ENCODE results near the gene NRCAM.

Gene NRCAM

DNA sequence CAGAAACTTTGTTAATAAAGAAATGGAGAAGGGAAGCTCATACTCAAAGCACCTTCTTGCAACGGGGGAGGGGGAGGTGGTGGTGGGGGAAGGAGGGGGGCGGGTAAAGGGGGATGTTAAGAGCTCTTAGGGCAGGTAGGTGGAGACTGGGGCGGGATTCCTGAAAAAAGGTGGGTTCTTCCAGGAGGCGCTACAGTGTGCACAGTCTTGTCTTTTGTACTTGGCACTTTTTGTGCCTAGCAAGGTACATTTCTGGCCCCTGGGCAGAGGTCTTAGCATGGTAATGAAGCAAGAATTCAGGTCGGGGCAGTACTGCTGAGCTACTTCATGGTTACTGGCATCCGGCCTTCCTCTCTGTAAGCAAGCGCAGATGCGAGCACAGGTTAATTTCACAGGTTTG lies 310.8 kb downstream of the NRCAM start:
- no peak for DNase-seq

DNA sequence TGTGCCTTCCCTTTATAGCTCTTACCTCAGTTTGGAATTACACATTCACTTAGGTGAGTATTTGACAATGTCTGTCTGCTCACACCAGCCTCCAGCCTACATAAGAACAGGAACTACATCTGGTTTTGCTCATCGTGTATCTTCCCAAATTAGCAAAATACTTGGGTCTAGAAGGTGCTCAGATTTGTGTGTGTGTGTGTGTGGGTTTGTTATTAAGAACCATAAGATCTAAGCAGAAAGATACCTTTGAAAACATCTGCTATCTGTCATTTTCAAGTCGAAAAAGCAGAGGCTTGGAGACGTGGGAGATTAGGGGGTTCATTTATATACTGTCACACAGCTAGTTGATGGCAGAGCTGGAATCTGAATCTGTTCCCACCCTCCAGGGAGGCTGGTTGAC lies 311.3 kb downstream of the NRCAM start:
- no peak for DNase-seq

DNA sequence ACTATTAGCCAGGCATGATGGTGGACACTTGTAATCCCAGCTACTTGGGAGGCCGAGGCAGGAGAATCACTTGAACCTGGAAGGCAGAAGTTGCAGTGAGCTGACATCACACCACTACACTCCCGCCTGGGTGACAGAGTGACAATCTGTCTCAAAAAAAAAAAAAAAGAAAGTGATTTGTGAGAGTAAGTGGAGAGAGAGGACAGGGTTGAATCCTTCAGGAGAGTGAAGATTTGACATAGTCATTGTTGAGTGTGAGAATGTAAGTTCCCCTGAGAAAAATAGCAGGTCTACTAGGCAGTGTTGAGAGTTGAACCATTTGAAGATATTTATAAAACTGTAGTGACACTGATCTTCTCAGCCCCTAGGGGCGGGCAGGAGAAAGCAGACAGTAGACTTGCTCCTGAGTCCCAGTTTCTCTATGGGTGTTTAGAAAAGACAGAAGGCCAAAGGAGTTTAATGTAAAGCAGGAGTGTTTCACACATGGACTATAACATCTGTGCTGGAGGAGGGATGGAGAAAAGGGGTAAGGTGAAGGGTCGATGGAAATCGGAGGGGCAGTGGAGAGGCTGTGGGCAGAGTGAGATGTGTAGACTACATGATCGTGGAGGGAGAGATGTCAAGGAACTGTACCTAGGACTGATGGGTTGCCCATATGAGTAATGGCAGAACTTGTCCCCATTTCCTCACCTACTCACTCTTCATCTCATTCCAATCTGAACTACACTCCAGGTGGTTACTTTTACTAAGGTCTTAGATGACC lies 312.4 kb downstream of the NRCAM start:
- no peak for DNase-seq

DNA sequence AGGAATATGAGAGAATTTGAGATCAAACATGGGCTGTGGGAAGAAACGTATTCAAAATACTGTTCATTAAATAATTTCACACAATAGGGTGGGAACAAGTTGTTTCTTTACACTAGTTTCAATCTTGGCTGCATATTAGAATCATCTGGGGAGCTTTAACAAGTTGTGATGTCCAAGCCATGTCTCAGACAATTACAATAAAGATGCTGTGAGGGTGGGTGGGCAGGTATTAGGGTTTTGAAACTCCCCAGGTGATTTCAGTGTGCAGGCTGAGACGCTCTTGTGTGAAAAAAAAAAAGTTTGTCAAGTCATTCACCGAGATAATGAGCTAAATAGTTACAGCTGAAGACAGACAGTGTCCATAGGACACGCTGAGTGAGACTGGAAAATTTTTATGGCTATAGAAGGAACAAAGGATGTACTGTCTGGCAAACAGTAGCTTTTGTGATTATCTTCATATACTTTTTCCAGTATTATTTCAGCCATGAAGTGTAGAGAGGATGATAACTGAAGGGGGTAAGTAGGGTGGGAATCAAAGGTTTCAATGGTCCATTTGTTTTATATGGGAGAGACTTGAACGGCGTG lies 313.5 kb downstream of the NRCAM start:
- peak; percentile 42 for DNase-seq

DNA sequence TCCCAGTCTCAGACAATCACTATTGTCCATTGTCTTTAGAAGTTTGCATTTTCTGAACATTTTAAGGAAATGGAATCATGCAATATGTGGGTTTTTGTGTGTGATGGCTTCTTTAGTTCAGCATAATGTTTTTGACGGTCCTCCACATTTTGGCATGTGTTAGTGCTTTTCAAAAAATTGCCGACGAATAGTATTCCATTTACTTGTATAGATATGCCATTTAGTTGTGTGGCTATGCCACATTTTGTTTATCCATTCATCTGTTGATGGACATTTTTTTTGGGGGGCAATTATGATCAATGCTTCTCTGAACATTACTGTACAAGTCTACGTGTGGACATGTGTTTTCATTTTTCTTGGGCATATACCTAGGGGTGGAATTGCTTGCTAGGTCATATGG lies 314.1 kb downstream of the NRCAM start:
- no peak for DNase-seq

DNA sequence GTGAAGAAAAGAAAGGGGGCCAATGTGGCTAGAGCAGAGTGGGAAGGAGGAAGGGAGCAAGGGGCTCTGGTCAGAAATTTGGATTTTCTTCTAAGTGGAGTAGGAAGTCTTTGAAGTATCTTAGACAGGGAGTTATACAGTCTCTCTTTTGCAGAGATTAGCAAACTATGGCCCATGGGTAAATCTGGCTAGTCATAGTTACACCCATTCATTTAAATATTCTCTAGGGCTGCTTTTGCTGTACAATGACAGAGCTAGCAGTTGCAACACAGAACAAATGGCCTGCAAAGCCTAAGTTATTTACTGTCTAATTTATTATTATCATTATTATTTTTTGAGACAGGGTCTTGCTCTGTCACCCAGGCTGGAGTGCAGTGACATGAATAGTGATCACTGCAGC lies 315.6 kb downstream of the NRCAM start:
- DNase-seq: no peak

DNA sequence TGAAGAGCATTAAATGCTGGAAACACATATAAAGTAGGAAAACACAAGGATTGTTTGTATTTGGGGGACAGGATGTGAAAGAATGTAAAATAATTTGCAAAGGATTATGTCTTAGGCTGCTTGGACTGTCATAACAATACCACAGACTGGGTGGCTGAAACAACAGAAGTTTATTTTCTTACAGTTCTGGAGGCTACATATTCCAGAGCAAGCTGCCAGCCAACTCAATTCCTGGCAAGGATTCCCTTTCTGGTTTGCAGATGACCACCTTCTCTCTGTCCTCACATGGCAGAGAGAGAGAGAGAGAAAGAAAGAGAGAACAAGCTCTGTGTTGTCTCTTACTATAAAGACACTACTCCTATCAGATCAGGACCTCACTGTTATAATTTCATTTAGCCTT lies 317.3 kb downstream of the NRCAM start:
- DNase-seq: no peak

DNA sequence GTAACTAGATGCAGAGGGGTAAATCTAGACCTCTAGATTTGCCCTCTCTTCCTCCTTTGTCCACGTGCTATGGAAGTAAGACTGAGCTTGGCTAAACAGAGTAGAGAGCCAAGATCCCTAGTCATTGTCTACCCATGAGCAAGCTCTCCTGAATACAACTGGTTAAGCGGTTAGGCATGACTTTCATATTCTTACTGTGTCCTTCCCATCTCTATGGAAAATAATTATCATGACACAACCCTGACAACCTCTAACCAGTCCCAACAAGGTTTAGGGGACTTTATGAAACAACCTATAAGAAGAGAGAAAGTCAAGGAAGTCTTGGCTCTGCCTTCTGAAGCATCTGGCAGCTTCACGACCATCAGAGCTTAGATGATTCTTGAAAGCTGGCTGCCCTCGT lies 318.2 kb downstream of the NRCAM start:
- no peak for DNase-seq

DNA sequence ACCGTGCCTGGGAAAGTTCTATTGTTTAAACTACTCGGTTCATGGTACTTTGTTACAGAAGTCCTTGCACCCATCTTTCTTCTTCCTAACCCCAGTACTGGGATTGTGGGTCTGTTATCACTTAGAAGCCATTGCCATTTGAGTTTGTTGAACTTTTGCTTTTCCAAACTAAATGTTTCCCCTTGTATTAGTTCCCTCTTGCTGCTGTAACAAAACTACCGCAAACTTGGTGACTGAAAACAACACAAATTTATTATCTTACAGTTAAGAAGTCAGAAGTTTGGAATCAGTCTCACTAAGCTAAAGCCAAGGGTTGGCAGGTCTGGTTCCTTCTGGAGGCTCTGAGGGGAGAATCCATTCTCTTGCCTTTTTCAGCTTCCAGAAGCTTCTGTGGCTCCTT lies 319.2 kb downstream of the NRCAM start:
- no peak for DNase-seq

DNA sequence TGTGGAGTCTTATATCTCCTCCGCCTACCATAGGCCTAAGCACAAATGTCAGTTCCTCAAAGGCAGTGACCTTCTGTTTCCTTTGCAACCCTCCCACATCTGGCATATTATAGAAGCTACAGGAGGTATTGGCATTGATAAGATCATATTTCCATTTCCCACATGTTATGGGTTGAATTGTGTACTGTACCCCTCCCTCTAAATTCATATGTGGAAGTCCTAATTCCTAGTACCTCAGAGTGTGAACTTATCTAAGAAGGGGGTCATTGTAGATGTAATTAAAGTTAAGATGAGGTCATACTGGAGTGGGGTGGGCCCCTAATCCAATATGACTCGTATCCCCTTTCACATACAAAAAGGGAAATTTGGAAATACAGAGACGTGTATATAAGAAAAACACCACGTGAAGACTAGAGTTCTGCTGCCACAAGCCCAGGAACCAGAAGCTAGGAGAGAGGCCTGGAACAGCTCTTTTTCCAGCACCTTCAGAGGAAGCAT lies 320.0 kb downstream of the NRCAM start:
- DNase-seq: no peak

DNA sequence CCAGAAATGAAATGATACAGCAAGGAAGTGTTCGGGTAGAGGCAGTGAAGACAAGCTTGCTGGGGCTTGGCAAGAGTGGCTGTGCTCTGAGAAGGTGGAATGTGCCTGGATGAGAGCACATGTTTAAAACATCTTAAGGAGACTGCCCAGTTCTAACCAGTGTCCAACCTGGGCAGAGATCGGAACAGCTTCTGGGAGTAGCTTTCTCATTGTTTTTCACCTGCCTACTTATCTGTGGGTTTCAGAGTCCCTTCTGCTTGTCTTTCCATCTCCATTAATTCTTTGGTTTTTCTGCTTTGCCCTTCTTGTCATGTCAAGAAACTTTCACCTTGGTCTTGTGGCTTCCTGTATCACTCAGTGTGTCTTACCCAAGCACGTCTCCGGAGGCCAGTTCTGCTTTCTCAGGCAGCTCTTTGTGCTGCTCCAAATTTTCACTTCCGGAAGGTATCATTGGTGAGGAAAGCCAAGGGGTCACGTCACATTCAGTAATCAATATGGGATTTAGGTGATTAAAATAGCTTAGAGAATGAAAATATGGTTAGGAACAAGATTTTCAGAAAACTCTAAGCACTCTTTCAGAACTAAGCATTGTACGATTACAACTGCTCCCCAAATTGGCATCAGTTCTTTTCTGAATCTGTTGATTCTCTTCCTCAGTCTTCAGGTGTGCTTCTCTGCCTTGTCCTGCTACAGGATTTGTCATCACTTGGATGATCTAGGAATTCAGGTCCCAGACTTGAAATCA lies 320.6 kb downstream of the NRCAM start:
- DNase-seq: no peak

DNA sequence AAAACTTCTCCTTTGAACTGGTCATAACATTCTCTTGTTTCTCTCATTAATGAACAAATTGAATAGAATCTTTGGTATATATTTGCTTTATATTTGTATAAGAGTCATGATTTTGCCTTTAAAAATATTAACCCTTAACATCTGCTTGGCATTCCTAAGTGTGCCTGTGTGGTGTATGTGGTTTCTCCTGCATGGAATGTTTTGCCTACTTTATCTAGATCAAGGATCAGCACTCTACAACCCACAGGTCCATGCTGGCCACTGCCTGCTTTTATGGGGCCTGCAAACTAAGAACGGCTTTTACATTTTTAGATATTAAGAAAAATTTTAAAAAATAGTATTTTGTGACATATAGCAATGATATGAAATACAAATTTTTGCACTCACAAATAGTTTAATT lies 321.8 kb downstream of the NRCAM start:
- no peak for DNase-seq

DNA sequence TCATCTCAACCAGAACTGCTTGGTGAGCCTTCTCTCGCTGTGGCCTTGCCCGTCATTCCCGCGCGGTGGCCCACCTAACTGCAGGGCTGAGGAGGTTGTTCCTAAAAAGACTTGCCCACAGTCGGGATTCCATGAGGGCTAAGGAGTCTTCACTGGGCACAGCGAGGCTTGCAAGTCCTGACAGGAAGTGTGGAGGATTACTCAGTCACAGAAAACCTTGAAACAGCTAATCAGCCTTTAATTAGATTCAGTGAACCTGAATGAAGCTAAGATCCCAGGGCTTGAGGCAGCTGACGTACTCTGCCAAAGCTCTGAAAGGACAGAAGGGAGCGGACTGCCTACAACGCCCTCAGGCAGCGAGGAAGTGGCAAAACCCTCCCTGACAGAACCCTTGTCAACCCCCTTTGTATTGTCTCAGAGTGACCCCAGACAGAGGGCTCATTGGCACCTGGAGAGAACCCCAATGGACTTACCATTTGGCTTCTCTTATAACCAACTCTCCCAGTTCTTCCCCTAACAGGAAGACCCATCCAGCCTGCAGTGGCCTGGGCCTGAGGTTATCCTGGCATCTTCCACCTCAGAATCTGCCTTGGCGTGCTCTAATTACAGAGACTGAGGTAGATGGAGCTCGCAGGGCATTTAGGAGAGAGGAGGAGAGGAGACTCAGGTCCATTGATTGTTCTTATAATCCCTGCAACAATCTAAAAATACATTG lies 323.5 kb downstream of the NRCAM start:
- DNase-seq: no peak

DNA sequence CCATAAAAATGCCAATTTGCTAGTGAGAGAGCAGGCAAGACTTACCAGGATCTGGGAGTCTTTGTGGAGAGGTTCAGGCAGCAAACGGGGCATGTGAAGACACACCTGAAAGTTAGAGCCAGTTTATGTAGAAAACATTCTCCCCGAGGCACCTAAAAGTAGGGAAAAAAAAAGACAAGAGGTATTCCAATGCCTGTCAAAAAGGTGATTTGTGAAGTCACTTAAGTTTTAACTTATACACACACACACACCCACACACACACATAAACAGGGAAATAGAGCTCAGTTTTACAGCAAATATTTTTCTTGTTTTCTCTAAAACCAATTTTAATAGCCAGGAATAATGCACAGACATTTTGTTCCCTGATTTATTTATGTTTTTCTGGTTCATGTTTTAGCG lies 326.0 kb downstream of the NRCAM start, which contains the start of gene LAMB4:
TSS of gene LAMB4 (minus strand) at position 101 of the 400 bp plus-strand sequence. CDS start 7,197 bp downstream, outside the sequence.
- no peak for DNase-seq

DNA sequence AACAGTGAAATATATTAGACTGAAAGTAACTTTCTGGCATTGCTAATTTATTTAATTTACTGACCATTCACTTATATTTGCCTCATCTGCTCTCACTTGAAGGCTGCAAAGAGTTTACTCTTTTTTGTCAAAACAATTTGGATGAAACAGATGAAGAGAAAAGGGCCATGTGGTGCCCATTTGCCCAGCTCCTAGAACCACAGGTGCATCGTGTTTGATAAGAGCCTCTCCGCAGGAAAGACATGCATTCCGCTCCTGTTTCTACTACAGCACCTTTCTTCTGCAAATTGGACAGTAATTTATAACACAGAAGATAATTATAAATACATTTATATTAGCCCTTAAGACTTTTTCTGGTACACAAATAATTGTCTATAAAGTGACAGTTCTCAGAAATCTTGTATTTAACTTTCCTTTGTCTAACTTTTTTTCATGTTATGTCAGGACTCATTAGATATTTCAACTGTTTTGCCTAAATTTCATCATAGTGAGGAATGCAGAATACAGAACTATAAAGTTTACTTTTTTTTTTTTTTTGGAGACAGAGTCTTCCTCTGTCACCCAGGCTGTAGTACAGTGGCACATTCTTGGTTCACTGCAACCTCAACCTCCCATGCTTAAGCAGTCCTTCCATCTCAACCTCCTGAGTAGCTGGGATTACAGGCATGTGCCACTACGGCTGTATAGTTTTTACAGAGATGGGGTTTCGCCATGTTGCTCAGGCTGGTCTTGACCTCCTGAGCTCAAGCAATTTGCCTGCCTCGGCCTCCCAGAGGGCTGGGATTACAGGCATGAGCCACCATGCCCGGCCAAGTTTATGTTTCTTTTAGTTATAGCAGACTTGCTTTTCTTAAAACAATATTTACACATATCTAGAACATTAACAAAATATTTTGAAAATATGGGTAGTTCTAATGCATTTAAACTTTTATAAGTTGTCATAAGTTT lies 326.9 kb downstream of the NRCAM start:
- no peak for DNase-seq

DNA sequence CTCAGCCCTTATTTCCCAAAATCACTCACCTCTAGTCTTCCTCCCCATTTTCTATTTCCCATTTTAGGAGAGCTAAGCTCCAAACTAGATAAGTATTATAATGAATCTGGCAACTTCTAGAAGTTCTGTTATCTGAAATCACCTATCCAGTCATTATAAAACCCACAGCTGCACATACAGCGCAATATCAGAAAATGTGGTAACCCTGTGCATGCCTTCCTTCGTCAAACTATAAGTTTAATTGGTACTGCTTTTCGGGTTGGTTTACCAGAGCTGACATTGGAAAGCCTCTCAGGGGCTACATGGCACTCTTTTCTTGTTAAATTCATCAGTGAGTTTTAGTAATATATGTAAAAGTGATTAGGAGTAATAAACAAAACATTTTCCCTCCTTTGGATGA lies 327.7 kb downstream of the NRCAM start:
- no peak for DNase-seq

DNA sequence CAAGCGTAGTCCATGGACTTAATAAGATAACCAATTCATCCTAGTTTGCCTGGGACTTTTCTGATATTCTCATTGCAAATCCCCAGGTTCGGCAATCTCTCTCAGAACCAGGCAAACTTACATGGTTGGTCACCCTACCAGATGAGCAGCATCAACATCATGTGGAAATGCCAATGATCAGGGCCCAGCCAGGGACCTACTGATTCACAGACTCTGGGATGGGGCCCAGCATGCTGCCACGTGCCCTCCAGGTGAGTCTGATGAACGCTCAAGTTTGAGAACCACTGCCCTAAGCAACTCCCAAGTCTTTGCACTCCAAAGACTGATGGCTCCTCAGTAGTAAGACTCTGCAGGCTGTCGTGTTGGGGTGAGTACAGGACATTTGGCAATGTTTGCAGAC lies 328.8 kb downstream of the NRCAM start:
- no peak for DNase-seq

DNA sequence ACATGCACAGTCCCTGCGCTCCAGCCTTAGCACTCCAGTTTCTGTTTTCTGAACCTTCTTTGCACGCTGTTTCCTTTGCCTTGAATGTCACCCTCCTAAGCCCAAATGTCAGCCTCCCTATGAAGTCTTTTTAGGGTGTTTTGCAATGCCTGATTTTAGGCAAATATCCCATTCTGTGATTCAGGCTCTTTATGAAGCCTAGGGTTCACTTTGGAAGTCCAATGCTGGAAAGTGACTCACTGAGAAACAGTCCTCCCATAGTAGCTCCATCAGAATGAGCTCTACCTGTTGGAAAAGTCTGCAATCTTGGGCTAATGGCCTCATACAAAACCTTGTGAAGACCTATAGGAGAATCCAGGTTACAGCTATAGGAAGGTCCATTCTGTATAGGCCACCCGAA lies 331.4 kb downstream of the NRCAM start:
- DNase-seq: no peak

DNA sequence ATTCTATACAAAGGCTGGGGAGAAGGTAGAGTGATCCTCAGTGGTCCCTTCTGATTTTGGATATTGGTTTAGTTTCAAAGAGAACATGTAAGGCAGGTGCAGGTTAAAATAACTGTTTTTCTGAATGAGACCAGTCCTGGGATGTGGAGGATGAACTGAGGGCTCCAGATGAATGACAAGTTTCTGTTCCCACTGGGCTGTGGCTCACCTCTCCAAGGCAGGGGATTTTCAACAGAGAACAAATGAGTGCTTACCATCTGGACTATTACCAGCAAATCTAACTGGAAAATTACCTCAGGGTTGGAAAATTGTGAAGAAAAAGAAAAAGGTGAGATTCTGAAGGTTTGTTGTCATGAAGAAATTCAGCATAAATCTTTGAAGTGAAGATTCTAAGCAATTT lies 334.1 kb downstream of the NRCAM start:
- no peak for DNase-seq

DNA sequence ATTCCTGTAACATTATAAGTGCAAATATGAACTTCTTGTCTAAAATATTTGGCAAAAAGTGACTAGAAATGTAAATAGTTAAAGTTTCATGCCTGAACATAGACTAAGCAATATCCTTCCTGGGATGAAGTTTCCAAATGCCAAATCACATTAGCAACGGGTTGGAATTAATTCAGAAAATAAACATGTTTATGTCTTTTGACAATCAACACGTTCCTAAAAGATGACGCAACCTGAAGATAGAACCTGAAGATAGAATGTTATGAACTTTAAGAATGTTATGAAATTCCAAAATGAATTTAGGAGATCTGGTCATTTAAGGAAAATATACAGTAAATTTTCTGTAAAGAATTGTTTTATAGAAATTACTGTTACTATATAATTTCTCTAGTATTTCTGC lies 335.3 kb downstream of the NRCAM start:
- DNase-seq: no peak

DNA sequence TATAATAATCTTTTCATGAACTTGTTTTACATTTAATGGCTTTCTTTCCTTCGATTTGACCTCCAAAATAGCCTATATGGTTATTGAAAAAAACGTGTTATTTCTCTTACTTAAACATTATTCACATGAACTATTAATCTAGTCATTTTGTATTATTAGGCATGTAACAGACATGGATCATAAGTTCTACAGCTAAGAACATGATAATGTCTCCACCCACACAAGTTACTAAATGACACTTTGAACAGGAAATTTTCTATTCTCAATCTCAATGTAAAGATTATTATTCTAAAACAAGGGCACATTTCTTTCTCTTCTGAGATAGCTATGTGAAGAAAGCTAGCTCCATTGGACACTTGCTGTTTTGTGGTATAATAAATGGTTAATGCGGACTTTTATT lies 336.0 kb downstream of the NRCAM start:
- DNase-seq: no peak

DNA sequence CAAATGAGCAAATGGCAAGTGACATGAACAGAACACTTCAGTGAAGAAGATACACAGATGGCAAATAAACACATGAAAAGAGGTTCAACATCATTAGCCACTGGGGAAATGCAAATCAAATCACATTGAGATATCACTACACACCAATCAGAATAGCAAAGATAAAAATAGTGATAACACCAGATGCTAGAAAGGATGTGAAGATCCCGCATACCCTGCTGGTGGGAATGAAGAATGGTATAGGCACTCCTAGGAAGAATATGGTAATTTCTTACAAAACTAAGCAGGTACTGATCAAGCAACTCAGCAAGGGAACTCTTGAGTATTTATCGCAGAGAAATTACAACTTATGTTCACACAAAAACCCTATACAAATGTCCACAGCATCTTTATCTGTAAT lies 337.3 kb downstream of the NRCAM start:
- no peak for DNase-seq
